HEK293T (cell line): Measurements from ENCODE around the gene NFIA.

ENCODE experiments used
- ARNT ChIP-seq: fragments of 450-650 bp; IDR thresholded peaks from 2 replicates; pipeline ENCODE4 v1.6.1; 2017; ENCODE audit warnings: mild to moderate bottlenecking
- BHLHE40 ChIP-seq: fragments of 450-650 bp; IDR thresholded peaks from 2 replicates; pipeline ENCODE4 v1.6.1; 2016; ENCODE audit warnings: mild to moderate bottlenecking, moderate library complexity, borderline replicate concordance
- CTBP1 ChIP-seq: fragments of 450-650 bp; IDR thresholded peaks from 2 replicates; pipeline ENCODE4 v1.6.1; 2016; ENCODE audit warnings: borderline replicate concordance
- ELF4 ChIP-seq: fragments of 450-650 bp; IDR thresholded peaks from 2 replicates; pipeline ENCODE4 v1.6.1; 2017; ENCODE audit warnings: antibody characterized with exemption
- FOXA1 ChIP-seq: fragments of 450-650 bp; IDR thresholded peaks from 2 replicates; pipeline ENCODE4 v1.6.1; 2016; ENCODE audit warnings: mild to moderate bottlenecking
- FOXK2 ChIP-seq: fragments of 450-650 bp; IDR thresholded peaks from 2 replicates; pipeline ENCODE4 v1.6.1; 2016; ENCODE audit warnings: mild to moderate bottlenecking
- FOXM1 ChIP-seq: fragments of 450-650 bp; IDR thresholded peaks from 2 replicates; pipeline ENCODE4 v1.6.1; 2017; ENCODE audit warnings: mild to moderate bottlenecking, borderline replicate concordance
- HDGF ChIP-seq: fragments of 450-650 bp; IDR thresholded peaks from 2 replicates; pipeline ENCODE4 v1.6.1; 2017; ENCODE audit warnings: antibody characterized with exemption, borderline replicate concordance
- L3MBTL2 ChIP-seq: fragments of 450-650 bp; conservative IDR thresholded peaks from 2 replicates; pipeline ENCODE4 v1.6.1; 2016; ENCODE audit warnings: mild to moderate bottlenecking
- PKNOX1 ChIP-seq: fragments of 450-650 bp; IDR thresholded peaks from 2 replicates; pipeline ENCODE4 v1.6.1; 2016
- SP1 ChIP-seq: fragments of 450-650 bp; IDR thresholded peaks from 2 replicates; pipeline ENCODE4 v1.6.1; 2017
- SUZ12 ChIP-seq: fragments of 450-650 bp; IDR thresholded peaks from 2 replicates; pipeline ENCODE4 v1.6.1; 2016; ENCODE audit warnings: mild to moderate bottlenecking
- TARDBP ChIP-seq: fragments of 450-650 bp; IDR thresholded peaks from 2 replicates; pipeline ENCODE4 v1.6.1; 2016

- no peak for TF ChIP-seq ARNT
- no peak for TF ChIP-seq SUZ12
- TF ChIP-seq FOXM1 = no peak
- no peak for TF ChIP-seq SP1
- TF ChIP-seq BHLHE40 = no peak
- TF ChIP-seq ELF4 = no peak
- TF ChIP-seq PKNOX1 = no peak
- no peak for TF ChIP-seq TARDBP
- TF ChIP-seq FOXK2 = no peak
- no peak for TF ChIP-seq CTBP1
- no peak for TF ChIP-seq HDGF
- no peak for TF ChIP-seq L3MBTL2
- no peak for TF ChIP-seq FOXA1
Observed at GRCh38 chr1:61035880-61036279, 46.5 kb upstream of the NFIA start.
